Skeletal muscle cell (primary cell): ENCODE measurements around the gene C4orf33.
"Not testable (repeated sequence)": the region's sequence is repeated elsewhere in the genome, so short reads cannot be mapped to it uniquely, and the experiment has no call there.

Experiments used
- DNase-seq: peaks from one replicate; pipeline ENCODE4 v3.0.0-alpha.2; 2010; ENCODE audit warnings: low read depth
- H3K4me3 ChIP-seq: 2 replicates; pipeline ENCODE4 v1.5.1; 2011; ENCODE audit warnings: low read depth, mild to moderate bottlenecking, control low read depth, low read length, moderate library complexity

Gene C4orf33, protein sequence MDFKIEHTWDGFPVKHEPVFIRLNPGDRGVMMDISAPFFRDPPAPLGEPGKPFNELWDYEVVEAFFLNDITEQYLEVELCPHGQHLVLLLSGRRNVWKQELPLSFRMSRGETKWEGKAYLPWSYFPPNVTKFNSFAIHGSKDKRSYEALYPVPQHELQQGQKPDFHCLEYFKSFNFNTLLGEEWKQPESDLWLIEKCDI

DNA sequence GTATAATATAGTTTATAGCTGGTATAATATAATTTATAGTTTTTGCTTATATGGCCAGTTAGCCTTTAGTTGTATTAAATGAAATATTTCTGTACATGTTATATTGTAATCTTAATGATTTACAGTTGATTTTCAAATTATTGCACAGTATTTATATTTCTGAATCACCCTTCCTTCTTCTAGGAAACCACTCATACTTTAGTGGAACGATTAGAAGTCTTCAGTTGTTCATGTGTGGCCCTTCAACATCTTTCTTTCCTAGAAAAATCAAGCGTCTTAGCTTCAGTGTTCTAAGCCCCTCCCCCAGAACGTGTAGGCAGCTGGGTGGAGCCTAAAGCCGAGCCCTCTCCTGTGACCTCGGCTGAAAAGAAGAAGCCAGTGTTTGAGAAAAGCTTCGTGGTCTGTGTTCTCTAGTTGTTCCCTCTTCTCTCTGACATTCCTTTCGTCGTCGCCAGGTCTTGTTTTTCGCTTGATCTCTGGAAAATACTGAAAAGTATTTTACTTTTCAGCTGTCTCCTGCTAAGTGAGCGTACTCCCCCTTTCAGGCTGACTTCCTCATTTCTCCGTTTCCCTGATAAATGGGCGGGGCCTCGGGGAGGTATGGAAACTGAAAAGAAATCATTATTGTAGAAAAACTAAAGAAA is at the start of gene C4orf33:
C4orf33 (plus strand) TSS at position 342 of the 644 bp plus-strand sequence. CDS start 6,459 bp downstream, outside the sequence.
- DNase-seq = peak; percentile 25
- peak within 1 kb of the TSS; percentile 51 for H3K4me3 ChIP-seq

- DNase-seq = no peak
- no peak overlapping the region for H3K4me3 ChIP-seq
Measured at GRCh38 chr4:129059028-129059427, 36.9 kb upstream of the C4orf33 start.

GRCh38 chr4:129062580-129062979 is 33.4 kb upstream of the C4orf33 start:
- DNase-seq = no peak
- no peak overlapping the region for H3K4me3 ChIP-seq

DNA sequence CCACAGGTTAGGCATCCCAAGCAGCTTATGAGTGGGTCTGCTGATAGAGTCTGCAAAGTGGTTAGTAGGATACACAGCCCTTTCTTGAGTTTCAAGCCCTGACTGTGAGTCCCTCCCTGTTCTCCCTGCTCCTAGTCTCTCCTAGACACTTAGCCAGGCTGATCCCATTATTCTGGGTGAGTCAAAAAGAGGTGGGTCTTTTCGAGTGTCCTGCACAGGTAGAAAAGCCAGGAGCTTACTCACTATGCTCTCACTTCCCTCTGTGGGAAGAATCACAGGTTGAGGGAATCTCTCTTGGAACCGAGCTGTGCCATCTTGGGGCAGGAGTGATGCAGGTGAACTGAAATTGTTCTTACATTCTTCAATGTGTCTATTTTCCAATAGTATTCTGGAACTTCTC is 32.3 kb upstream of the C4orf33 start:
- no peak overlapping the region for H3K4me3 ChIP-seq
- no peak for DNase-seq

DNA sequence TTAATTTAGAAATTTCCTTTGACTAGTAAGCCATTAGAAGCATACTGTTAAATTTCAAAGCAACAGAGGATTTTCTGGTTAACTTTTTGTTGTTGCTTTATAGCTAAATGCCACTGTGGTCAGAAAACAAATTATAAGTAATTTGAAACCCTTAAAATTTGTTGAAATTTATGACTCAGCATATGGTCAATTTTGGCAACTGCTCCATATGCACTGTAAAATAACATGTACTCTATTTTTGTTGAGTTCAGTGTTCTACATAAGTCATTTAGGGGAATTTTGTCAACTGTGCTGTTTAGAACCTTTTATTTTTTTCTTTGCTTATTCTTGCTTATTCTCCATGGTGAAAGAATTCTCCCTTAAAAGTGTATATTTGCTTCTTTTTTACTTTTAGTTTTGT is 31.2 kb upstream of the C4orf33 start:
- peak; percentile 31 for DNase-seq

GRCh38 chr4:129069537-129069936 is 26.4 kb upstream of the C4orf33 start:
- DNase-seq, H3K4me3 ChIP-seq: not testable (repeated sequence)

More for the DNA sequence above, 31.2 kb upstream of the C4orf33 start:
- H3K4me3 ChIP-seq = no peak overlapping the region

DNA sequence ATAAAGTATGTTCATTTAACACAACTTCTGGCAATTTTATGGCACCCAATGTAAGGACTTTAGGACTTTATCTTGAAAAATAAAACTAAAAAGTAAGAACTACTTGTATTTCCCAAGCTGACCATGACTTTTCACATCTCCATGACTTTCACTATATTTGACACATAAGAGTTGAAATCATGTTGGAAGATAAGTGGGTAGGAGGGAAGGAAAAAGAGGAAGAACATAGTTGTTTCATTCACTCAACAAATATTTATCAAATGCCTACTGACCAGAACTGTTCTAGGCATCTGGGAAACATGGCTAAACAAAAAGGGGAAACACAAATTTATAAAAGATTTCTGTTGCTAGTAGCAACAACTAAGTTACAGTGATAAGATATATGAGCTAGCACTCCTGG is 18.6 kb upstream of the C4orf33 start:
- no peak overlapping the region for H3K4me3 ChIP-seq
- no peak for DNase-seq

GRCh38 chr4:129080129-129080528 is 15.8 kb upstream of the C4orf33 start:
- no peak overlapping the region for H3K4me3 ChIP-seq
- no peak for DNase-seq

GRCh38 chr4:129082302-129082701 is 13.7 kb upstream of the C4orf33 start:
- no peak overlapping the region for H3K4me3 ChIP-seq
- DNase-seq = no peak

- no peak for DNase-seq
- no peak overlapping the region for H3K4me3 ChIP-seq
Measured at GRCh38 chr4:129085472-129085871, 10.5 kb upstream of the C4orf33 start.

DNA sequence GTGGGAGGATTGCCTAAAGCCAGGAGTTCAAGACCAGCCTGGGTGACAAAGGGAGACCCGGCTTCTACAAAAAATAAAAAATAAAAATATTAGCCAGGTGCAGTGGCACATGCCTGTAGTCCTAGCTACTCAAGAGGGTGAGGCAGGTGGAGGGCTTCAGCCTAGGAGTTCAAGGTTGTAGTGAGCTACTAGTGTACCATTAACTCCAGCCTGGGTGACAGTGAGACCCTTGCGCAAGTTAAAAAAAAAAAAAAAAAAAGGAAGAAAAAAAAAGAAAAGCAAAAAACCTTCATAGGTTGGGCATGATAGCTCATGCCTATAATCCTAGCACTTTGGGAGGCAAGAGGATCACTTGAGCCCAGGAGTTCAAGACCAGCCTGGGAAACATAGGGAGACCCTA is 8.4 kb upstream of the C4orf33 start:
- DNase-seq = no peak
- H3K4me3 ChIP-seq = no peak overlapping the region

DNA sequence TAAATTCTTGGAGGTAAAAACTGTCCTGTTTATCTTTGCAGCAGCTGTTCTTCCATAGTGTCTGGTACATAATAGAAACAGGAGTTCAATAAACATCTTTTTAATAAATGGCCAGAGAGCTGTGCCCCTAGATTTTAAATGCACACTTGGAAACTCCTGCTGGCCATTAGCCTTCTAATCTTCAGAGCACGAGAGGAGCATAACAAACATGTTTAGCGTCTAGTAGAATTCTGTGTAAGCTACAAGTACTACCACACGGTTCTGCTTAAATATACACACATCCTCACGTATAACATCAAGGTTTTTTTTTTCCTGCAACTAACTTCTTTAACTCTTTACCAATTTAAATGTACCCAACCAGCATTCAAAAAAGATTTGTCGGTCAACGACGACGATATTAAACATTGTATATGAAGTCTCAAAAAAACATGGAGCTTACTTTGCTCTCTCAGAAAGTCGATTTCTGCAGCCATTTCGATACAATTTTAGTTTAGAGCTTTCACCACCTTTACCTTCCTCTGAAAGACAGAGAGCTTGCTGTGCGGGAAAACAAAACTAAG is 3.2 kb upstream of the C4orf33 start:
- H3K4me3 ChIP-seq = peak overlapping the region; percentile 93
- no peak for DNase-seq

- peak; percentile 94 for DNase-seq
- peak within 1 kb of the TSS; percentile 93 for H3K4me3 ChIP-seq
Measured at GRCh38 chr4:129093191-129093920, 2.6 kb upstream of the C4orf33 start, which contains the start of gene SCLT1. TSS of gene SCLT1 (minus strand) at chr4:129093539. CDS start at chr4:129093103, 436 bp downstream.

GRCh38 chr4:129094347-129094746 is 1.6 kb upstream of the C4orf33 start:
- no peak overlapping the region for H3K4me3 ChIP-seq
- no peak for DNase-seq

- no peak overlapping the region for H3K4me3 ChIP-seq
- DNase-seq = no peak
Measured at GRCh38 chr4:129098531-129099001, 2.6 kb downstream of the C4orf33 start.

- H3K4me3 ChIP-seq = no peak overlapping the region
- DNase-seq = no peak
Measured at GRCh38 chr4:129109965-129110824, 14.2 kb downstream of the C4orf33 start.

DNA sequence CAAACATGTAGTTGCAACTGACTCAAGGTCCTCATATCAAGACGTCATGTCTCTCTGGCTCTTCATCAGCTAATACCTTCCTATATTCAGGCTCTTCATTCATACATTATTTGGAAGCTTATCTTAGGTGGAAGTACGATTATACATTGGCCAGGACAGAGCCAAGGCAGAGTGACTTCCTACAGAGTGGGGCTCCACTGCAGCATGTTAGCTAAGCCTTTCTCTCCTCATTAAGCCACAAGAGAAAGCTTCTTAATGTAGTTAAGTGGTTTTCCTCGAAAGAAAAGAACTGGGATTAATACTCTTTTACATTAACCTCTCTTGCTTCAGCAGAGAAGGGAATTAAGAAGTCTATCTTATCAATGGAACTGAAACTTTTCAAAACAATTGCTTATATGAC is 15.0 kb downstream of the C4orf33 start:
- H3K4me3 ChIP-seq = no peak overlapping the region
- no peak for DNase-seq

DNA sequence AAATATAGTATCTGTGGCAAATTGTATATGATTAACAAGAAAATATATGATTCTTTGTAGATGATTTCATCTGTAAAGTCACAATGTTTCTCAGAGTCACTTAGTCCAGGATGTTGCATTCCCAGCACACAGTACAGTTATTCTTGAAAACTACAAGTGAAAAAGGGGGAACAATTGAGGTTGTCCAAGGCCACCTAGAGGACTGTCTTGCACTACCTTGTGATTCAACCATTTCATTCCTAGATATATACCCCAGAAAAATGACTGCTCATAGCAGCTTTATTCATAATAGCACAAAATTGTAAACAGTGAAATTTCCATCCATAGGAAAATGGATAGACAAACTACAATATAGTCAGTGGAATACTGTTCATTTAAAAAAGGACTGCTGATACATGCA is 16.0 kb downstream of the C4orf33 start:
- DNase-seq = no peak

GRCh38 chr4:129113434-129113833 is 17.5 kb downstream of the C4orf33 start:
- H3K4me3 ChIP-seq = no peak overlapping the region
- DNase-seq = no peak

More for the DNA sequence above, 16.0 kb downstream of the C4orf33 start:
- no peak overlapping the region for H3K4me3 ChIP-seq
